Colonic mucosa (tissue), 4 donors: ENCODE data around the gene RNF217. TPM values are rescaled to one million over a fixed set of nuclear protein-coding genes. Genes with fewer than 3 reads are reported as not detected.

Experiments used
- DNase-seq: peaks from one replicate; pipeline ENCODE4 v3.0.0-alpha.2; 2020
- H3K27ac ChIP-seq: fragments of 200-600 bp; one replicate; pipeline ENCODE4 v1.8.0; 2021
- H3K27me3 ChIP-seq: fragments of 200-600 bp; one replicate; pipeline ENCODE4 v1.8.0; 2021
- H3K36me3 ChIP-seq: fragments of 200-600 bp; one replicate; pipeline ENCODE4 v1.8.0; 2021
- H3K4me1 ChIP-seq: fragments of 200-600 bp; one replicate; pipeline ENCODE4 v1.8.0; 2021; ENCODE audit warnings: mild to moderate bottlenecking
- H3K4me3 ChIP-seq: fragments of 200-600 bp; one replicate; pipeline ENCODE4 v1.8.0; 2021
- H3K9ac ChIP-seq, 2 donors: one replicate each; pipeline ENCODE4 v1.7.0; 2013; ENCODE audit warnings: control low read depth in 2 of 2, low read depth in 2 of 2, low read length in 2 of 2
- H3K9me3 ChIP-seq: fragments of 200-600 bp; one replicate; pipeline ENCODE4 v1.8.0; 2021
- CTCF ChIP-seq: fragments of 200-600 bp; IDR thresholded peaks from one replicate; pipeline ENCODE4 v1.8.0; 2022; ENCODE audit warnings: antibody characterized with exemption, mild to moderate bottlenecking
- intact Hi-C: fragments of 100-400 bp; cut with DNase I; formaldehyde crosslinking; loops from one replicate; pipeline ENCODE4 v1.14.1; 2022
- total RNA-seq, 2 donors: library from RNA; stranded (reverse); fragmentation: NEBNext Ultra II Directional in 1 of 2; extraction: Animal tissue kit (Norgen Biotek cat#: 25700) in 1 of 2; gene quantifications; one replicate each; pipeline ENCODE4 v1.2.1, GENCODE V29; 2021
- donor health status: healthy.
- donor health status: DM: no; HTN: no; CAD: no.
- donor health status: DM: no; HTN: no; CAD: no.

The RNF217 gene
- total RNA-seq, 2 donors from 2014 or later, result 9.1 to 20.4 TPM

GRCh38 chr6:124990988-124991387 is 28.8 kb downstream of the RNF217 start:
- no peaks in the 10 kb centered on the region for H3K4me1 ChIP-seq

GRCh38 chr6:124991764-124992295 is 29.6 kb downstream of the RNF217 start:
- no peaks in the 10 kb centered on the region for H3K9me3 ChIP-seq
- DNase-seq, result no peak
- H3K36me3 ChIP-seq, result no peaks in the 10 kb centered on the region
- TF ChIP-seq CTCF, result no peak
- H3K4me3 ChIP-seq, result no peak overlapping the region
- H3K27me3 ChIP-seq, result no peaks in the 10 kb centered on the region
- H3K4me1 ChIP-seq, result no peaks in the 10 kb centered on the region
- no peak overlapping the region for H3K27ac ChIP-seq
- intact Hi-C loops, result no loop called here
- no peak overlapping the region for H3K9ac ChIP-seq

More at GRCh38 chr6:124990988-124991387, 28.8 kb downstream of the RNF217 start:
- Histone ChIP-seq H3K36me3 (no peaks in the 10 kb centered on the region), H3K9ac (no peak overlapping the region), H3K27me3 (no peaks in the 10 kb centered on the region), H3K4me3 (no peak overlapping the region), H3K27ac (no peak overlapping the region), H3K9me3 (no peaks in the 10 kb centered on the region)
- no peak for TF ChIP-seq CTCF
- no peak for DNase-seq
- intact Hi-C loops, result no loop called here

GRCh38 chr6:124993327-124993726 is 31.1 kb downstream of the RNF217 start:
- TF ChIP-seq CTCF, result no peak
- DNase-seq, result no peak
- intact Hi-C loops, result no loop called here

GRCh38 chr6:124994648-124995047 is 32.4 kb downstream of the RNF217 start:
- no peaks in the 10 kb centered on the region for H3K27me3 ChIP-seq
- no peak for DNase-seq
- no peaks in the 10 kb centered on the region for H3K4me1 ChIP-seq
- TF ChIP-seq CTCF, result no peak
- intact Hi-C loops, result no loop called here
- no peak overlapping the region for H3K27ac ChIP-seq
- H3K9ac ChIP-seq, result no peak overlapping the region
- H3K9me3 ChIP-seq, result no peaks in the 10 kb centered on the region
- no peaks in the 10 kb centered on the region for H3K36me3 ChIP-seq
- no peak overlapping the region for H3K4me3 ChIP-seq

More at GRCh38 chr6:124993327-124993726, 31.1 kb downstream of the RNF217 start:
- Histone ChIP-seq H3K27me3 (no peaks in the 10 kb centered on the region), H3K4me3 (no peak overlapping the region), H3K9me3 (no peaks in the 10 kb centered on the region), H3K9ac (no peak overlapping the region), H3K36me3 (no peaks in the 10 kb centered on the region), H3K4me1 (no peaks in the 10 kb centered on the region), H3K27ac (no peak overlapping the region)

- no peak overlapping the region for H3K9ac ChIP-seq
- intact Hi-C loops, result no loop called here
- no peak overlapping the region for H3K27ac ChIP-seq
Measured at GRCh38 chr6:124995131-124995530, 32.9 kb downstream of the RNF217 start.

More at GRCh38 chr6:124995131-124995530, 32.9 kb downstream of the RNF217 start:
- no peak for DNase-seq
- H3K4me1 ChIP-seq, result no peaks in the 10 kb centered on the region
- no peaks in the 10 kb centered on the region for H3K27me3 ChIP-seq
- no peak for TF ChIP-seq CTCF
- no peaks in the 10 kb centered on the region for H3K36me3 ChIP-seq
- H3K4me3 ChIP-seq, result no peak overlapping the region
- no peaks in the 10 kb centered on the region for H3K9me3 ChIP-seq
